OCI-LY1 (cell line): ENCODE measurements around the gene ICAM2.

Source experiments
- H2AFZ ChIP-seq: fragments of 200-600 bp; sonication (generic), shearing (Covaris generic); 2 replicates; pipeline ENCODE4 v1.6.0; 2014; ENCODE audit warnings: antibody characterized with exemption, mild to moderate bottlenecking, low read length
- H3F3A ChIP-seq: fragments of 200-600 bp; sonication (generic), shearing (Covaris generic); 2 replicates; pipeline ENCODE4 v1.6.0; 2014; ENCODE audit warnings: mild to moderate bottlenecking, antibody characterized with exemption, low read length, moderate library complexity; ENCODE audit not compliant: insufficient read depth
- H3K27ac ChIP-seq: fragments of 200-600 bp; sonication (generic); 2 replicates; pipeline ENCODE4 v1.5.1; 2014; ENCODE audit warnings: low read length, mixed run types, mild to moderate bottlenecking, low read depth; ENCODE audit not compliant: poor library complexity, severe bottlenecking
- H3K27me3 ChIP-seq: fragments of 200-600 bp; sonication (generic); 2 replicates; pipeline ENCODE4 v1.6.0; 2014; ENCODE audit warnings: antibody characterized with exemption, mild to moderate bottlenecking, low read length, moderate library complexity; ENCODE audit not compliant: insufficient read depth
- H3K36me3 ChIP-seq: fragments of 200-600 bp; sonication (generic); 2 replicates; pipeline ENCODE4 v1.6.1; 2014; ENCODE audit warnings: mild to moderate bottlenecking, antibody characterized with exemption, low read length, moderate library complexity, mixed read lengths; ENCODE audit not compliant: insufficient read depth
- H3K4me1 ChIP-seq: fragments of 200-600 bp; sonication (generic); 2 replicates; pipeline ENCODE4 v1.5.1; 2014; ENCODE audit warnings: mild to moderate bottlenecking, low read length, moderate library complexity; ENCODE audit not compliant: insufficient read depth, severe bottlenecking
- H3K4me2 ChIP-seq: fragments of 200-600 bp; sonication (generic), shearing (Covaris generic); 2 replicates; pipeline ENCODE4 v1.6.1; 2014; ENCODE audit warnings: low read length
- H3K4me3 ChIP-seq: fragments of 200-600 bp; sonication (generic); 2 replicates; pipeline ENCODE4 v1.5.1; 2014; ENCODE audit warnings: low read length, low read depth, mild to moderate bottlenecking, mixed read lengths; ENCODE audit not compliant: poor library complexity, severe bottlenecking
- H3K79me2 ChIP-seq: fragments of 200-600 bp; shearing (Covaris generic); 2 replicates; pipeline ENCODE4 v1.6.1; 2016; ENCODE audit warnings: mixed run types, low read length, mixed read lengths; ENCODE audit not compliant: insufficient read depth
- H3K9ac ChIP-seq: fragments of 200-600 bp; sonication (generic), shearing (Covaris generic); 2 replicates; pipeline ENCODE4 v1.6.1; 2014; ENCODE audit warnings: mild to moderate bottlenecking, low read length, mixed read lengths
- H3K9me2 ChIP-seq: fragments of 200-600 bp; sonication (generic), shearing (Covaris generic); 2 replicates; pipeline ENCODE4 v1.6.1; 2014; ENCODE audit warnings: low read depth, mild to moderate bottlenecking, low read length, mixed read lengths
- H3K9me3 ChIP-seq: fragments of 200-600 bp; shearing (Covaris generic); 2 replicates; pipeline ENCODE4 v1.6.1; 2014; ENCODE audit warnings: low read length, mixed read lengths
- H4K20me1 ChIP-seq: fragments of 200-600 bp; sonication (generic), shearing (Covaris generic); 2 replicates; pipeline ENCODE4 v1.6.0; 2016; ENCODE audit warnings: mild to moderate bottlenecking, low read length; ENCODE audit not compliant: insufficient read depth
- EZH2 ChIP-seq: fragments of 200-600 bp; sonication (generic), shearing (Covaris generic); IDR thresholded peaks from 2 replicates; pipeline ENCODE4 v1.8.0; 2017; ENCODE audit warnings: borderline replicate concordance, mixed run types, mild to moderate bottlenecking, antibody characterized with exemption, low read length, moderate library complexity, mixed read lengths
- TF ChIP-seq, protein P1 (sequence below): fragments of 200-600 bp; sonication (generic), shearing (Covaris generic); IDR thresholded peaks from 2 replicates; pipeline ENCODE4 v1.5.1; 2017; ENCODE audit warnings: mild to moderate bottlenecking, antibody characterized with exemption, low read length, moderate library complexity, mixed read lengths

Gene ICAM2

DNA sequence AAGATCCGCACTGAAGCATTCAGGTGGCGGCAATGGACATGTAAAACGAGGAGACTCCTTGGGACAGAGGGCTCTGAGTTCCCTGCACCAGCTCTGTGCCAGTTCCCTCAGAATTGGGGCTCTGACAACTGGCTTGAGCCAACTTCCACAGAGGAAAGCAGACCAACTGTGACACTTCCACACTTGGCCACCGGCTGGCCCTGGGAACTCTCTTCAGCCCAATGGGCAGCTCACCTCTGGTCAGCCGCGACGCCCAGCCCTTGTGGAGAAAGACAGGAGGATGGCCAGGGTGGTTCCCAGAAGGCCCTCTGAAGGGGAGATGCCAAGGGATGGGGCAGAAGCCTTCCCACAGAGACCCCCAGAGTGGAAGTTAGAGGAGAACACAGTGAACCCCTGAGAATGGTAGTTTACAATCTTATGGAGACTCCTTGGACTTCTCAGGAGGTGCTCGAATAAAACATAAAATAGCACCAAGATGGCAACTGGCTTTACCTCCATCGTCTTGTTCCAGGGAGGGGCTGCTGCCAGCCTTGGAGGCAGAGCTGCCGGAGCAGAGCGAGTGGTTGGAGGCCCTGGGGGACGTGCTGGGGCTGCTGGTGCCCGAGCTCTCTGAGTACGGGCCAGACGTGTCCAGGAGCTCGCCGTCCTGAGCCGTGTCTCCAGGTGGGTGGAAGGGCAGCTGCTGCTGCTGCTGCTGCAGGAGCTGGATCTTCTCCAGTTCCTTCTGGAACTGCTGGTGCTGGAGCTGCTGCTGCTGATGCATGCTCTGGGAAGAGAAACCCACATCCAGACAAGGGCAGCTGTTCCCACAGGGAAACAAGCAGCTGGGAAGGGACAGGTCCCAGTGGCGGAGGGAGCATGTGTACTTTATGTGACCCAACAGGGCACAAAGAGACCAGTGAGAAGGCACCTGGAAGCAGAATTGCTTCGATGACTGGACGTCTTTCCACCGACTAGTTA, 35.0 kb upstream of the ICAM2 start:
- TF ChIP-seq EZH2: no peak
- TF ChIP-seq, protein P1, sequence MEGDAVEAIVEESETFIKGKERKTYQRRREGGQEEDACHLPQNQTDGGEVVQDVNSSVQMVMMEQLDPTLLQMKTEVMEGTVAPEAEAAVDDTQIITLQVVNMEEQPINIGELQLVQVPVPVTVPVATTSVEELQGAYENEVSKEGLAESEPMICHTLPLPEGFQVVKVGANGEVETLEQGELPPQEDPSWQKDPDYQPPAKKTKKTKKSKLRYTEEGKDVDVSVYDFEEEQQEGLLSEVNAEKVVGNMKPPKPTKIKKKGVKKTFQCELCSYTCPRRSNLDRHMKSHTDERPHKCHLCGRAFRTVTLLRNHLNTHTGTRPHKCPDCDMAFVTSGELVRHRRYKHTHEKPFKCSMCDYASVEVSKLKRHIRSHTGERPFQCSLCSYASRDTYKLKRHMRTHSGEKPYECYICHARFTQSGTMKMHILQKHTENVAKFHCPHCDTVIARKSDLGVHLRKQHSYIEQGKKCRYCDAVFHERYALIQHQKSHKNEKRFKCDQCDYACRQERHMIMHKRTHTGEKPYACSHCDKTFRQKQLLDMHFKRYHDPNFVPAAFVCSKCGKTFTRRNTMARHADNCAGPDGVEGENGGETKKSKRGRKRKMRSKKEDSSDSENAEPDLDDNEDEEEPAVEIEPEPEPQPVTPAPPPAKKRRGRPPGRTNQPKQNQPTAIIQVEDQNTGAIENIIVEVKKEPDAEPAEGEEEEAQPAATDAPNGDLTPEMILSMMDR: no peak
- H3K4me1 ChIP-seq: peaks cover 23% of the 10 kb centered on the region
- H3K27me3 ChIP-seq: no peaks in the 10 kb centered on the region
- no peaks in the 10 kb centered on the region for H4K20me1 ChIP-seq
- H3K36me3 ChIP-seq: no peaks in the 10 kb centered on the region
- H3K9me3 ChIP-seq: no peaks in the 10 kb centered on the region
- H3K4me2 ChIP-seq: peak overlapping the region; percentile 48; the same call in 1 of the 2 replicates
- no peak overlapping the region for H3K9ac ChIP-seq
- H3K27ac ChIP-seq: no peak overlapping the region
- H2AFZ ChIP-seq: no peak overlapping the region
- no peaks in the 10 kb centered on the region for H3K9me2 ChIP-seq
- H3K79me2 ChIP-seq: no peaks in the 10 kb centered on the region
- no peak overlapping the region for H3K4me3 ChIP-seq
- H3F3A ChIP-seq: no peaks in the 10 kb centered on the region

DNA sequence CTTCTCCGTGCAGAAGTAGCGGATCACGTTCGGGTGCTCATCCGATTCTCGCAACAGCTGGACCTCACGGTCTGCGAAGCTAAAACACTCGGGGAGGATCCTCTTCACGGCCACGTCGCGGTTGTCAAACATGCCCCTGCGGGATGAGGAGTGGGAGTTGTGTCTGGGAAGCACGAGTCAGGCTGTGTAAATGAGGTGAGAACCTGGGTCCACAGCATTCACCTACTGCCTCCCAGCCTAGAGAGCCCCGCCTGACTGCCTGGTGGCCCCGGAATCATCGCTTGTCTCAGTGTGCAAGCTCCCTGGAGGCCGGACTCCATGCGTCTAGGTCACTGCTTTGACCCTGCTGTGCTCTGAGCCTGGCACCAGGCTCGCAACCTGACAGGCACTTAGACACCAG, 33.9 kb upstream of the ICAM2 start:
- Histone ChIP-seq H3K36me3 (no peaks in the 10 kb centered on the region), H3K4me2 (no peak overlapping the region), H3K4me1 (peaks cover 21% of the 10 kb centered on the region), H3K9ac (no peak overlapping the region), H3K9me2 (no peaks in the 10 kb centered on the region), H3K9me3 (no peaks in the 10 kb centered on the region), H3K4me3 (no peak overlapping the region), H2AFZ (no peak overlapping the region), H3K27me3 (no peaks in the 10 kb centered on the region), H3K27ac (no peak overlapping the region), H4K20me1 (no peaks in the 10 kb centered on the region), H3F3A (no peaks in the 10 kb centered on the region), H3K79me2 (no peaks in the 10 kb centered on the region)
- TF ChIP-seq, protein P1: no peak
- no peak for TF ChIP-seq EZH2

DNA sequence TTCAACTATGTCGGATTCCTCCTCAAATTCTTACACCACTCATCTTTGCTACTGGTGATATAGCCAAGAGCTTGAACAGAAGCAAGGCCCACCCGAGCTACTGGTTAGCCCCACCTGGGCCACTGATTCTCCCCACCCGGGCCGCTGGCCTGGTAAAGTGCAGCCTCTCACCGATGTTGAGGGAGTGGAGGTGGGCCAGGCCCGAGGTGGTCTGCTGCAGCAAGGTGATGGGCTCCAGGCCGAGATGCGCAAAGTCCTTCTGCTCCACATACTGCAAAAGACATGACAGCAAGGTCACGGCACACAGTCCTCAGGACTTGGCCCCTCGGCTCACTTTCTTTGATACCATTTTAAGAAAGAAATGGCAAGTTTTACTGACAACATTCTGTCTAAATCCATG, 32.7 kb upstream of the ICAM2 start:
- TF ChIP-seq EZH2: no peak
- TF ChIP-seq, protein P1: no peak
- H3K9me3 ChIP-seq: no peaks in the 10 kb centered on the region
- no peaks in the 10 kb centered on the region for H3F3A ChIP-seq
- no peak overlapping the region for H3K27ac ChIP-seq
- no peak overlapping the region for H3K4me3 ChIP-seq
- H2AFZ ChIP-seq: no peak overlapping the region
- H3K9me2 ChIP-seq: no peaks in the 10 kb centered on the region
- peaks cover 14% of the 10 kb centered on the region for H3K4me1 ChIP-seq
- H3K4me2 ChIP-seq: no peak overlapping the region
- no peaks in the 10 kb centered on the region for H4K20me1 ChIP-seq
- no peak overlapping the region for H3K9ac ChIP-seq
- no peaks in the 10 kb centered on the region for H3K27me3 ChIP-seq
- H3K79me2 ChIP-seq: no peaks in the 10 kb centered on the region
- no peaks in the 10 kb centered on the region for H3K36me3 ChIP-seq
